Endothelial cell of umbilical vein (primary cell): ENCODE measurements around the gene P2RX3.

Experiments
- CTCF ChIP-seq, 2 donors: IDR thresholded peaks; 1 replicate in 1 of 2; 2 replicates in 1 of 2; pipeline ENCODE4 v1.5.1; 2011; ENCODE audit warnings: low read length in 2 of 2, mild to moderate bottlenecking in 2 of 2, moderate library complexity in 2 of 2, control low read depth in 1 of 2, inconsistent platforms in 1 of 2, low read depth in 1 of 2; ENCODE audit not compliant: insufficient read depth in 1 of 2; ENCODE audit errors: extremely low read depth in 1 of 2
- JUN ChIP-seq: IDR thresholded peaks from 2 replicates; pipeline ENCODE4 v1.6.1; 2011; ENCODE audit warnings: borderline replicate concordance, low read depth; ENCODE audit not compliant: insufficient read length, insufficient read depth
- POLR2A ChIP-seq: IDR thresholded peaks from 2 replicates; pipeline ENCODE4 v1.6.1; 2012; ENCODE audit warnings: low read depth, mild to moderate bottlenecking, control low read depth, low read length

DNA sequence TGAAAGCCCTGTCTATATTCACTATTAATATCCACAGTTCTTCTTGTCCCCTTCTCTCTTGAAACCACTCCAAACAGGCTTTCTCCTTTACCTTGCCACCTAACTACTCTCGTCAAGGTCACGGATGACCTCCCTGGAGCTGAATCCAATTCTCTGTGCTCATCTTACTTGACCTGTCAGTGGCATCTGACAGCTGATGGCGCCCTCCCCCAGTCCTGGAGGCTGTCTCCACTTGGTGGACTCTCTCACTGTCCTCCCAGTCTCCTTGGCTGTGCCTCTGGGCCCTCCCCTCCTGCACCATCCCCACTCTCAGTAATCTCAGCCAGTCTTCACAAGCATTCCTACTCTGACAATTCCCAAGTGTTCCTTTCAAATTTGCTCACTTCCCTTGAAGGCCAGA is 22.1 kb upstream of the P2RX3 start:
- TF ChIP-seq CTCF (IDR thresholded peaks at IDR 0.05; ENCODE audit: extremely low read depth in 1 of 2, insufficient read depth in 1 of 2, low read depth in 1 of 2, low read length in 2 of 2): no peak
- no peak for TF ChIP-seq POLR2A
- no peak for TF ChIP-seq JUN
